ENCODE data around the gene TENM3. TPM values are rescaled to one million over a fixed set of nuclear protein-coding genes. Genes with fewer than 3 reads are reported as not detected.

Gene TENM3
- total RNA-seq, 1 experiment from 2014 or later, result 0.87 TPM

DNA sequence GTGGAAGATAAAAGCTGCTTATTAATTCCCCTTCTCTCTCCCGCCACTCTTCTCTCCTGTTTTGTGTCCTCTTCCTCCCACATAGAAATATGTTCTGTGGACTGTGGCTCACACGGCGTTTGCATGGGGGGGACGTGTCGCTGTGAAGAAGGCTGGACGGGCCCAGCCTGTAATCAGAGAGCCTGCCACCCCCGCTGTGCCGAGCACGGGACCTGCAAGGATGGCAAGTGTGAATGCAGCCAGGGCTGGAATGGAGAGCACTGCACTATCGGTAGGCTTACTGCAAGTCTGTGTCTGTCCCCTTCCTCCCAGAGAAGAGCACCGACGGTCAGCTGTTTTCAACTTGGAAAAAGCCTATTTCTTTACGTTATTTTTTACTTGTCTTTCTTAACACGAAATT, 444.9 kb downstream of the TENM3 start:
- no peak overlapping the region for H2AFZ ChIP-seq (ENCODE audit: low read length)
- H3K79me2 ChIP-seq (ENCODE audit: low read length), result no peaks in the 10 kb centered on the region
- no peak overlapping the region for H3K4me2 ChIP-seq (ENCODE audit: low read length)
- POLR2A ChIA-PET (ENCODE audit: unreplicated experiment), result no interaction called here
- no peak overlapping the region for H3K9ac ChIP-seq (ENCODE audit: low read length)
- H4K20me1 ChIP-seq (ENCODE audit: low read length), result no peaks in the 10 kb centered on the region
- BruUV-seq (replicated peaks), result no TSS peak
- no peaks in the 10 kb centered on the region for H3K9me3 ChIP-seq (ENCODE audit: low read length)
- H3K36me3 ChIP-seq (ENCODE audit: low read depth, low read length), result no peaks in the 10 kb centered on the region
- H3F3A ChIP-seq (ENCODE audit: low read length, unreplicated experiment), result no peaks in the 10 kb centered on the region
- DNase-seq, result no peak
- intact Hi-C loops (cut with micrococcal nuclease), result no loop called here
- H3K4me3 ChIP-seq (ENCODE audit: low read length), result no peak overlapping the region
- H3K9me2 ChIP-seq (replicated peaks; ENCODE audit: low read length), result no peaks in the 10 kb centered on the region
- TF ChIP-seq, protein P1, sequence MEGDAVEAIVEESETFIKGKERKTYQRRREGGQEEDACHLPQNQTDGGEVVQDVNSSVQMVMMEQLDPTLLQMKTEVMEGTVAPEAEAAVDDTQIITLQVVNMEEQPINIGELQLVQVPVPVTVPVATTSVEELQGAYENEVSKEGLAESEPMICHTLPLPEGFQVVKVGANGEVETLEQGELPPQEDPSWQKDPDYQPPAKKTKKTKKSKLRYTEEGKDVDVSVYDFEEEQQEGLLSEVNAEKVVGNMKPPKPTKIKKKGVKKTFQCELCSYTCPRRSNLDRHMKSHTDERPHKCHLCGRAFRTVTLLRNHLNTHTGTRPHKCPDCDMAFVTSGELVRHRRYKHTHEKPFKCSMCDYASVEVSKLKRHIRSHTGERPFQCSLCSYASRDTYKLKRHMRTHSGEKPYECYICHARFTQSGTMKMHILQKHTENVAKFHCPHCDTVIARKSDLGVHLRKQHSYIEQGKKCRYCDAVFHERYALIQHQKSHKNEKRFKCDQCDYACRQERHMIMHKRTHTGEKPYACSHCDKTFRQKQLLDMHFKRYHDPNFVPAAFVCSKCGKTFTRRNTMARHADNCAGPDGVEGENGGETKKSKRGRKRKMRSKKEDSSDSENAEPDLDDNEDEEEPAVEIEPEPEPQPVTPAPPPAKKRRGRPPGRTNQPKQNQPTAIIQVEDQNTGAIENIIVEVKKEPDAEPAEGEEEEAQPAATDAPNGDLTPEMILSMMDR (conservative IDR thresholded peaks at IDR 0.05; ENCODE audit: low read depth, low read length), result no peak
- TF ChIP-seq EZH2phosphoT487 (IDR thresholded peaks at IDR 0.05; ENCODE audit: borderline replicate concordance, low read length) (no peak), EZH2 (IDR thresholded peaks at IDR 0.05; ENCODE audit: low read length, unreplicated experiment) (no peak)
- H3K4me1 ChIP-seq (ENCODE audit: insufficient read depth, low read length), result no peaks in the 10 kb centered on the region
- H3K27ac ChIP-seq (ENCODE audit: low read length), result no peak overlapping the region
- ATAC-seq, result no peak
- H3K27me3 ChIP-seq (ENCODE audit: low read length), result no peaks in the 10 kb centered on the region
- CTCF ChIA-PET, result no interaction called here

DNA sequence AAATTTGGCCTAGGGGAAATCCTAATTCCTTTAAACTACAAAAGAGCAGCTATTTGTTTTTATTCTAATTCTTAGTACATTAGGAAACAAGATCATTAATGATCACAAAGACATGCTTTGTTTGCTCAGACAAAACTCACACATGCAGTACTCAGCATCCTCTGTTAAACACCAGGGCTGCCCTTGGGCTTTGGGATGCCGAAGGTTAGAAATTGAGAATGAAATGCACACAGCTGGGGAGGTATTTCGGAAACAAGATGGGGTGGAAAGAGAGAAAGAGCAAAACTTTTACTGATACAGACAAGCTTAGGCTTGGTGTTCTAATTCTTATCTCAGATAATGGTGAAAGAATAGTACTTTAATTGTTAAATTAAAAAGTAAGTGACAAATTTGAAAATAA, 451.3 kb downstream of the TENM3 start:
- Histone ChIP-seq H2AFZ (ENCODE audit: low read length) (no peak overlapping the region), H3K9me2 (replicated peaks; ENCODE audit: low read length) (no peaks in the 10 kb centered on the region), H4K20me1 (ENCODE audit: low read length) (no peaks in the 10 kb centered on the region), H3K27me3 (ENCODE audit: low read length) (no peaks in the 10 kb centered on the region), H3K4me2 (ENCODE audit: low read length) (no peak overlapping the region), H3K27ac (ENCODE audit: low read length) (no peak overlapping the region), H3K9me3 (ENCODE audit: low read length) (no peaks in the 10 kb centered on the region), H3K4me3 (ENCODE audit: low read length) (no peak overlapping the region), H3K79me2 (ENCODE audit: low read length) (no peaks in the 10 kb centered on the region), H3K4me1 (ENCODE audit: insufficient read depth, low read length) (no peaks in the 10 kb centered on the region), H3K36me3 (ENCODE audit: low read depth, low read length) (no peaks in the 10 kb centered on the region), H3F3A (ENCODE audit: low read length, unreplicated experiment) (no peaks in the 10 kb centered on the region), H3K9ac (ENCODE audit: low read length) (no peak overlapping the region)
- ATAC-seq, result no peak
- CTCF ChIA-PET, result no interaction called here
- BruUV-seq (replicated peaks), result no TSS peak
- no peak for DNase-seq
- no peak for TF ChIP-seq EZH2 (IDR thresholded peaks at IDR 0.05; ENCODE audit: low read length, unreplicated experiment)
- no peak for TF ChIP-seq EZH2phosphoT487 (IDR thresholded peaks at IDR 0.05; ENCODE audit: borderline replicate concordance, low read length)
- TF ChIP-seq, protein P1 (conservative IDR thresholded peaks at IDR 0.05; ENCODE audit: low read depth, low read length), result no peak
- intact Hi-C loops (cut with micrococcal nuclease), result no loop called here
- POLR2A ChIA-PET (ENCODE audit: unreplicated experiment), result no interaction called here

- Histone ChIP-seq H3K27me3 (ENCODE audit: low read length) (no peaks in the 10 kb centered on the region), H3K9me3 (ENCODE audit: low read length) (no peaks in the 10 kb centered on the region), H3K9ac (ENCODE audit: low read length) (no peak overlapping the region), H3K79me2 (ENCODE audit: low read length) (no peaks in the 10 kb centered on the region), H3K9me2 (replicated peaks; ENCODE audit: low read length) (no peaks in the 10 kb centered on the region), H2AFZ (ENCODE audit: low read length) (no peak overlapping the region), H3K4me3 (ENCODE audit: low read length) (no peak overlapping the region), H3K27ac (ENCODE audit: low read length) (no peak overlapping the region), H3F3A (ENCODE audit: low read length, unreplicated experiment) (no peaks in the 10 kb centered on the region), H3K4me1 (ENCODE audit: insufficient read depth, low read length) (no peaks in the 10 kb centered on the region), H3K36me3 (ENCODE audit: low read depth, low read length) (no peaks in the 10 kb centered on the region), H4K20me1 (ENCODE audit: low read length) (no peaks in the 10 kb centered on the region), H3K4me2 (ENCODE audit: low read length) (no peak overlapping the region)
- BruUV-seq (replicated peaks), result no TSS peak
- POLR2A ChIA-PET (ENCODE audit: unreplicated experiment), result no interaction called here
- TF ChIP-seq, protein P1 (conservative IDR thresholded peaks at IDR 0.05; ENCODE audit: low read depth, low read length), result no peak
- TF ChIP-seq EZH2 (IDR thresholded peaks at IDR 0.05; ENCODE audit: low read length, unreplicated experiment) (no peak), EZH2phosphoT487 (IDR thresholded peaks at IDR 0.05; ENCODE audit: borderline replicate concordance, low read length) (no peak)
- intact Hi-C loops (cut with micrococcal nuclease), result no loop called here
- no peak for ATAC-seq
- CTCF ChIA-PET, result no interaction called here
- no peak for DNase-seq
These were observed 451.8 kb downstream of the TENM3 start for GRCh38 chr4:182695009-182695408.
